HEK293 (cell line): ENCODE data around the gene SLC16A5.

Experiments used
- CTCF ChIA-PET: fragments of 350-600 bp; formaldehyde crosslinking; extraction: SDS; loops from one replicate; lab custom pipeline; 2021; ENCODE audit warnings: antibody characterized with exemption; lab: Yijun Ruan, JAX
- POLR2A ChIA-PET: fragments of 300-600 bp; formaldehyde crosslinking; extraction: SDS; loops from one replicate; lab custom pipeline; 2020; ENCODE audit warnings: antibody characterized with exemption, inconsistent platforms; lab: Yijun Ruan, JAX
- H3K27ac ChIP-seq: fragments of 200-500 bp; sonication (Bioruptor generic); 2 replicates; pipeline ENCODE4 v1.5.1; 2014; ENCODE audit warnings: low read depth, low read length, control low read depth, inconsistent platforms; ENCODE audit errors: extremely low read depth
- H3K36me3 ChIP-seq, 2 experiments: fragments of 200-500 bp in 1 of 2; sonication (Bioruptor generic) in 1 of 2; 1 replicate in 1 of 2; 2 replicates in 1 of 2; pipeline ENCODE4 v1.5.1; 2014 to 2017; ENCODE audit warnings: inconsistent platforms in 2 of 2, low read length in 2 of 2; ENCODE audit not compliant: control insufficient read depth in 2 of 2, insufficient read depth in 1 of 2
- H3K4me1 ChIP-seq: fragments of 200-500 bp; sonication (Bioruptor generic); 2 replicates; pipeline ENCODE4 v1.5.1; 2014; ENCODE audit warnings: mild to moderate bottlenecking, low read length, inconsistent platforms; ENCODE audit not compliant: control insufficient read depth, insufficient read depth
- H3K4me3 ChIP-seq: 2 replicates; pipeline ENCODE4 v1.5.1; 2011; ENCODE audit warnings: low read depth, mild to moderate bottlenecking, control low read depth, low read length, moderate library complexity
- H3K9me3 ChIP-seq: fragments of 200-500 bp; sonication (Bioruptor generic); 2 replicates; pipeline ENCODE4 v1.5.1; 2014; ENCODE audit warnings: low read depth, low read length, inconsistent platforms; ENCODE audit not compliant: control insufficient read depth, insufficient read depth
- KLF7 ChIP-seq: fragments of 450-650 bp; formaldehyde crosslinking; IDR thresholded peaks from 2 replicates; pipeline ENCODE4 v1.5.1; 2016; ENCODE audit warnings: missing biosample characterization, missing genetic modification characterization, borderline replicate concordance
- REST ChIP-seq: fragments of 450-650 bp; formaldehyde crosslinking; IDR thresholded peaks from 2 replicates; pipeline ENCODE4 v1.5.1; 2016; ENCODE audit warnings: missing biosample characterization, missing genetic modification characterization
- SALL2 ChIP-seq: fragments of 450-650 bp; formaldehyde crosslinking; IDR thresholded peaks from 2 replicates; pipeline ENCODE4 v1.5.0; 2017; ENCODE audit warnings: missing biosample characterization, mild to moderate bottlenecking, missing genetic modification characterization, borderline replicate concordance
- ZBTB8A ChIP-seq: fragments of 450-650 bp; formaldehyde crosslinking; IDR thresholded peaks from 2 replicates; pipeline ENCODE4 v1.5.1; 2016; ENCODE audit warnings: missing biosample characterization, missing genetic modification characterization
- ZNF16 ChIP-seq: fragments of 450-650 bp; formaldehyde crosslinking; IDR thresholded peaks from 2 replicates; pipeline ENCODE4 v1.5.1; 2016; ENCODE audit warnings: low read depth, missing biosample characterization, missing genetic modification characterization
- ZNF426 ChIP-seq: fragments of 450-650 bp; formaldehyde crosslinking; IDR thresholded peaks from 2 replicates; pipeline ENCODE4 v1.5.1; 2017; ENCODE audit warnings: missing biosample characterization, missing genetic modification characterization, mild to moderate bottlenecking, inconsistent platforms, moderate library complexity
- ZNF473 ChIP-seq: fragments of 450-650 bp; formaldehyde crosslinking; IDR thresholded peaks from 2 replicates; pipeline ENCODE4 v1.5.1; 2017; ENCODE audit warnings: missing biosample characterization, missing genetic modification characterization
- ZNF518A ChIP-seq: fragments of 450-650 bp; formaldehyde crosslinking; conservative IDR thresholded peaks from 2 replicates; pipeline ENCODE4 v1.5.1; 2016; ENCODE audit warnings: low read depth, missing biosample characterization, missing genetic modification characterization
- ZNF707 ChIP-seq: fragments of 450-650 bp; formaldehyde crosslinking; IDR thresholded peaks from 2 replicates; pipeline ENCODE4 v1.5.1; 2016; ENCODE audit warnings: missing biosample characterization, missing genetic modification characterization
- ZNF747 ChIP-seq: fragments of 450-650 bp; formaldehyde crosslinking; IDR thresholded peaks from 2 replicates; pipeline ENCODE4 v1.5.1; 2016; ENCODE audit warnings: missing biosample characterization, missing genetic modification characterization
- ZNF791 ChIP-seq: fragments of 450-650 bp; formaldehyde crosslinking; IDR thresholded peaks from 2 replicates; pipeline ENCODE4 v1.5.1; 2016; ENCODE audit warnings: missing biosample characterization, missing genetic modification characterization
- TF ChIP-seq, protein P1 (sequence below): fragments of 450-650 bp; formaldehyde crosslinking; IDR thresholded peaks from 2 replicates; pipeline ENCODE4 v1.5.1; 2016; ENCODE audit warnings: missing biosample characterization, missing genetic modification characterization
- TF ChIP-seq, protein P2 (sequence below): fragments of 450-650 bp; formaldehyde crosslinking; IDR thresholded peaks from 2 replicates; pipeline ENCODE4 v1.5.1; 2016; ENCODE audit warnings: missing biosample characterization, missing genetic modification characterization
- TF ChIP-seq, protein P3 (sequence below): fragments of 450-650 bp; formaldehyde crosslinking; conservative IDR thresholded peaks from 2 replicates; pipeline ENCODE4 v1.5.1; 2016; ENCODE audit warnings: low read depth, missing biosample characterization, missing genetic modification characterization

Gene SLC16A5

DNA sequence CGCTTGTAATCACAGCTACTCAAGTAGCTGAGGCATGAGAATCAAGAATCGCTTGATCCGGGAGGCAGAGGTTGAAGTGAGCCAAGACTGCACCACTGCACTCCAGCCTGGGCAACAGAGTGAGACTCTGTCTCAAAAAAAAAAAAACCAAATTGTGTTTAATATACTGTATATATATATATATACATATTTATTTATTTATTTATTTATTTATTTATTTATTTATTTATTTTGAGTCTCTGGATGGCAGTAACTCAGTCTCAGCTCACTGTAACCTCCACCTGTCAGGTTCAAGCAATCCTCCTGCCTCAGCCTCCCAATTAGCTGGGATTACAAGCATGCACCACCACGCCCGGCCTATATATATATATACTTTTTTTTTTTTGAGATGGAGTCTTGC is 14.8 kb upstream of the SLC16A5 start (continued):
- TF ChIP-seq ZNF518A = peak; percentile 76
- TF ChIP-seq REST (tag by site-specific recombination) = peak; percentile 44
- peak; percentile 54 for TF ChIP-seq ZNF426 (tag by site-specific recombination)
- peak; percentile 62; the same call in 1 of the 2 replicates for TF ChIP-seq ZBTB8A (tag by site-specific recombination)

GRCh38 chr17:75073618-75074047 is 14.1 kb upstream of the SLC16A5 start:
- H3K9me3 ChIP-seq = no peaks in the 10 kb centered on the region
- ChIA-PET POLR2A (interaction anchor here (0.7 to 1.2 kb wide), 2 partner anchors 113 to 135 kb away, joined by 3 read pairs; no protein-coding TSS in a partner anchor), CTCF (interaction anchor here (0.5 to 15.6 kb wide), 11 partner anchors 11 to 704 kb away, joined by 3 to 117 read pairs (median 3); partner anchors contain the start of gene ARMC7)
- H3K4me3 ChIP-seq = no peak overlapping the region
- TF ChIP-seq, protein P1, sequence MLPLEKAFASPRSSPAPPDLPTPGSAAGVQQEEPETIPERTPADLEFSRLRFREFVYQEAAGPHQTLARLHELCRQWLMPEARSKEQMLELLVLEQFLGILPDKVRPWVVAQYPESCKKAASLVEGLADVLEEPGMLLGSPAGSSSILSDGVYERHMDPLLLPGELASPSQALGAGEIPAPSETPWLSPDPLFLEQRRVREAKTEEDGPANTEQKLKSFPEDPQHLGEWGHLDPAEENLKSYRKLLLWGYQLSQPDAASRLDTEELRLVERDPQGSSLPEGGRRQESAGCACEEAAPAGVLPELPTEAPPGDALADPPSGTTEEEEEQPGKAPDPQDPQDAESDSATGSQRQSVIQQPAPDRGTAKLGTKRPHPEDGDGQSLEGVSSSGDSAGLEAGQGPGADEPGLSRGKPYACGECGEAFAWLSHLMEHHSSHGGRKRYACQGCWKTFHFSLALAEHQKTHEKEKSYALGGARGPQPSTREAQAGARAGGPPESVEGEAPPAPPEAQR (tag by site-specific recombination) = no peak
- TF ChIP-seq, protein P2, sequence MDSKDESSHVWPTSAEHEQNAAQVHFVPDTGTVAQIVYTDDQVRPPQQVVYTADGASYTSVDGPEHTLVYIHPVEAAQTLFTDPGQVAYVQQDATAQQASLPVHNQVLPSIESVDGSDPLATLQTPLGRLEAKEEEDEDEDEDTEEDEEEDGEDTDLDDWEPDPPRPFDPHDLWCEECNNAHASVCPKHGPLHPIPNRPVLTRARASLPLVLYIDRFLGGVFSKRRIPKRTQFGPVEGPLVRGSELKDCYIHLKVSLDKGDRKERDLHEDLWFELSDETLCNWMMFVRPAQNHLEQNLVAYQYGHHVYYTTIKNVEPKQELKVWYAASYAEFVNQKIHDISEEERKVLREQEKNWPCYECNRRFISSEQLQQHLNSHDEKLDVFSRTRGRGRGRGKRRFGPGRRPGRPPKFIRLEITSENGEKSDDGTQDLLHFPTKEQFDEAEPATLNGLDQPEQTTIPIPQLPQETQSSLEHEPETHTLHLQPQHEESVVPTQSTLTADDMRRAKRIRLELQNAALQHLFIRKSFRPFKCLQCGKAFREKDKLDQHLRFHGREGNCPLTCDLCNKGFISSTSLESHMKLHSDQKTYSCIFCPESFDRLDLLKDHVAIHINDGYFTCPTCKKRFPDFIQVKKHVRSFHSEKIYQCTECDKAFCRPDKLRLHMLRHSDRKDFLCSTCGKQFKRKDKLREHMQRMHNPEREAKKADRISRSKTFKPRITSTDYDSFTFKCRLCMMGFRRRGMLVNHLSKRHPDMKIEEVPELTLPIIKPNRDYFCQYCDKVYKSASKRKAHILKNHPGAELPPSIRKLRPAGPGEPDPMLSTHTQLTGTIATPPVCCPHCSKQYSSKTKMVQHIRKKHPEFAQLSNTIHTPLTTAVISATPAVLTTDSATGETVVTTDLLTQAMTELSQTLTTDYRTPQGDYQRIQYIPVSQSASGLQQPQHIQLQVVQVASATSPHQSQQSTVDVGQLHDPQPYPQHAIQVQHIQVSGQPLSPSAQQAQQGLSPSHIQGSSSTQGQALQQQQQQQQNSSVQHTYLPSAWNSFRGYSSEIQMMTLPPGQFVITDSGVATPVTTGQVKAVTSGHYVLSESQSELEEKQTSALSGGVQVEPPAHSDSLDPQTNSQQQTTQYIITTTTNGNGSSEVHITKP (tag by site-specific recombination) = peak; percentile 93
- no peak for TF ChIP-seq ZNF747 (tag by site-specific recombination)
- no peaks in the 10 kb centered on the region for H3K4me1 ChIP-seq
- H3K36me3 ChIP-seq = no peaks in the 10 kb centered on the region
- no peak overlapping the region for H3K27ac ChIP-seq

DNA sequence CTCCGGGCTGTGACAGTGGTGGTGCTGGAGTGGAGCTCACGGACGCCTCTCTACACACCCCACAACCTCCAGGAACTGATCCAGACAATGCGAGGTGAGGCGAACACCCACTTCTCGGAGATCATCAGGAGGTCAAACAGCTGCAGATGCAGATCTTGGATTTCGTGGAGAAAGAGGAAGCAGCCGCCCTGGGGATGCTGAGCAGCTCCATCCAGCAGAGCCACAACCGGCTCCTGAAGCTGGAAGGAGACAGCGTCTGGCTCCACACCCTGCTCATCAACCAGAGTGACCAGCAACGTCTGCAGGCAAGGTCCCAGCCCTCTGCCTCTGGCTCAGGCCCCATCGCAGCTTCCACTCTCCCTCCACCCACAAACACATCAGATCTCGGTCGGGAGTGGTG is 13.2 kb upstream of the SLC16A5 start:
- Histone ChIP-seq H3K36me3 (no peaks in the 10 kb centered on the region), H3K9me3 (no peaks in the 10 kb centered on the region), H3K4me1 (peaks cover 2% of the 10 kb centered on the region; the same call in 1 of the 2 replicates), H3K27ac (no peak overlapping the region), H3K4me3 (no peak overlapping the region)
- ChIA-PET POLR2A (interaction anchor here (1.2 kb wide), 1 partner anchor 14 kb away, joined by 3 read pairs; no protein-coding TSS in a partner anchor), CTCF (interaction anchor here (1.2 to 3.2 kb wide), 2 partner anchors 14 to 30 kb away, joined by 3 to 22 read pairs; no protein-coding TSS in a partner anchor)
- TF ChIP-seq SALL2 (tag by site-specific recombination) (no peak), ZNF707 (tag by site-specific recombination) (no peak), ZNF16 (tag by site-specific recombination) (no peak), KLF7 (no peak), ZNF791 (tag by site-specific recombination) (no peak), ZNF473 (tag by site-specific recombination) (no peak)
- TF ChIP-seq, protein P3, sequence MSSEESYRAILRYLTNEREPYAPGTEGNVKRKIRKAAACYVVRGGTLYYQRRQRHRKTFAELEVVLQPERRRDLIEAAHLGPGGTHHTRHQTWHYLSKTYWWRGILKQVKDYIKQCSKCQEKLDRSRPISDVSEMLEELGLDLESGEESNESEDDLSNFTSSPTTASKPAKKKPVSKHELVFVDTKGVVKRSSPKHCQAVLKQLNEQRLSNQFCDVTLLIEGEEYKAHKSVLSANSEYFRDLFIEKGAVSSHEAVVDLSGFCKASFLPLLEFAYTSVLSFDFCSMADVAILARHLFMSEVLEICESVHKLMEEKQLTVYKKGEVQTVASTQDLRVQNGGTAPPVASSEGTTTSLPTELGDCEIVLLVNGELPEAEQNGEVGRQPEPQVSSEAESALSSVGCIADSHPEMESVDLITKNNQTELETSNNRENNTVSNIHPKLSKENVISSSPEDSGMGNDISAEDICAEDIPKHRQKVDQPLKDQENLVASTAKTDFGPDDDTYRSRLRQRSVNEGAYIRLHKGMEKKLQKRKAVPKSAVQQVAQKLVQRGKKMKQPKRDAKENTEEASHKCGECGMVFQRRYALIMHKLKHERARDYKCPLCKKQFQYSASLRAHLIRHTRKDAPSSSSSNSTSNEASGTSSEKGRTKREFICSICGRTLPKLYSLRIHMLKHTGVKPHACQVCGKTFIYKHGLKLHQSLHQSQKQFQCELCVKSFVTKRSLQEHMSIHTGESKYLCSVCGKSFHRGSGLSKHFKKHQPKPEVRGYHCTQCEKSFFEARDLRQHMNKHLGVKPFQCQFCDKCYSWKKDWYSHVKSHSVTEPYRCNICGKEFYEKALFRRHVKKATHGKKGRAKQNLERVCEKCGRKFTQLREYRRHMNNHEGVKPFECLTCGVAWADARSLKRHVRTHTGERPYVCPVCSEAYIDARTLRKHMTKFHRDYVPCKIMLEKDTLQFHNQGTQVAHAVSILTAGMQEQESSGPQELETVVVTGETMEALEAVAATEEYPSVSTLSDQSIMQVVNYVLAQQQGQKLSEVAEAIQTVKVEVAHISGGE = no peak
